SK-N-SH treated with all-trans-retinoic acid at 6 μM for 48 hours (cell line): ENCODE measurements around the gene TEKT5.

Experiments used
- ATAC-seq: fragments of 200-7000 bp; cut with Tn5 transposase; 3 replicates; pipeline ENCODE4 v1.9.1; 2020; ENCODE audit warnings: mild to moderate bottlenecking, moderate library complexity
- ARNTL ChIP-seq: fragments of 450-650 bp; formaldehyde crosslinking; IDR thresholded peaks from 2 replicates; pipeline ENCODE4 v1.5.0; 2020; ENCODE audit warnings: low read depth, mild to moderate bottlenecking, moderate library complexity, borderline replicate concordance
- BACH2 ChIP-seq: fragments of 250-450 bp; sonication (Bioruptor Pico); IDR thresholded peaks from 2 replicates; pipeline ENCODE4 v1.9.0; 2021; ENCODE audit warnings: mild to moderate bottlenecking, borderline replicate concordance
- ESRRG ChIP-seq: fragments of 250-450 bp; sonication (Bioruptor Pico); IDR thresholded peaks from 2 replicates; pipeline ENCODE4 v1.6.1; 2021; ENCODE audit warnings: mild to moderate bottlenecking
- OSR1 ChIP-seq: fragments of 250-450 bp; sonication (Bioruptor Pico); IDR thresholded peaks from 2 replicates; pipeline ENCODE4 v1.8.0; 2022; ENCODE audit warnings: moderate library complexity, mild to moderate bottlenecking, inconsistent platforms
- RARB ChIP-seq: fragments of 250-450 bp; sonication (Bioruptor Pico); IDR thresholded peaks from 2 replicates; pipeline ENCODE4 v1.8.0; 2021; ENCODE audit warnings: mild to moderate bottlenecking, moderate library complexity
- SNAI2 ChIP-seq: fragments of 250-450 bp; sonication (Bioruptor Pico); IDR thresholded peaks from 2 replicates; pipeline ENCODE4 v1.5.0; 2020; ENCODE audit warnings: mild to moderate bottlenecking, moderate library complexity
- TCF4 ChIP-seq: fragments of 250-450 bp; sonication (Bioruptor Pico); IDR thresholded peaks from 2 replicates; pipeline ENCODE4 v1.8.0; 2021; ENCODE audit warnings: mild to moderate bottlenecking, moderate library complexity, borderline replicate concordance
- TOX ChIP-seq: fragments of 250-450 bp; sonication (Bioruptor Pico); IDR thresholded peaks from 2 replicates; pipeline ENCODE4 v1.8.0; 2021; ENCODE audit warnings: mild to moderate bottlenecking, moderate library complexity, borderline replicate concordance
- ZC3H10 ChIP-seq: fragments of 250-450 bp; sonication (Bioruptor Pico); IDR thresholded peaks from 2 replicates; pipeline ENCODE4 v1.5.1; 2021; ENCODE audit warnings: mild to moderate bottlenecking, moderate library complexity
- ZFP3 ChIP-seq: fragments of 250-450 bp; sonication (Bioruptor Pico); IDR thresholded peaks from 2 replicates; pipeline ENCODE4 v1.5.0; 2020; ENCODE audit warnings: mild to moderate bottlenecking, moderate library complexity
- ZFP30 ChIP-seq: fragments of 450-650 bp; formaldehyde crosslinking; IDR thresholded peaks from 2 replicates; pipeline ENCODE4 v1.5.0; 2022; ENCODE audit warnings: mild to moderate bottlenecking, moderate library complexity
- ZNF565 ChIP-seq: fragments of 450-650 bp; formaldehyde crosslinking; conservative IDR thresholded peaks from 2 replicates; pipeline ENCODE4 v1.5.0; 2020; ENCODE audit warnings: low read depth, mild to moderate bottlenecking, moderate library complexity
- ZNF70 ChIP-seq: fragments of 450-650 bp; formaldehyde crosslinking; IDR thresholded peaks from 2 replicates; pipeline ENCODE4 v1.5.0; 2020; ENCODE audit warnings: mild to moderate bottlenecking, moderate library complexity
- ZNF8 ChIP-seq: fragments of 450-650 bp; formaldehyde crosslinking; IDR thresholded peaks from 2 replicates; pipeline ENCODE4 v1.5.0; 2020; ENCODE audit warnings: mild to moderate bottlenecking, moderate library complexity
- TF ChIP-seq, protein P1 (sequence below): fragments of 250-450 bp; sonication (Bioruptor Pico); IDR thresholded peaks from 2 replicates; pipeline ENCODE4 v1.5.1; 2020; ENCODE audit warnings: low read depth, mild to moderate bottlenecking, moderate library complexity
- TF ChIP-seq, protein P2 (sequence below): fragments of 250-450 bp; sonication (Bioruptor Pico); IDR thresholded peaks from 2 replicates; pipeline ENCODE4 v1.5.0; 2020; ENCODE audit warnings: mild to moderate bottlenecking, moderate library complexity
- TF ChIP-seq, protein P3 (sequence below): fragments of 250-450 bp; sonication (Bioruptor Pico); IDR thresholded peaks from 2 replicates; pipeline ENCODE4 v1.8.0; 2020; ENCODE audit warnings: mild to moderate bottlenecking, moderate library complexity, borderline replicate concordance
- TF ChIP-seq, protein P4 (sequence below): fragments of 250-450 bp; sonication (Bioruptor Pico); IDR thresholded peaks from 2 replicates; pipeline ENCODE4 v1.8.0; 2021; ENCODE audit warnings: low read depth, mild to moderate bottlenecking, moderate library complexity, borderline replicate concordance
- TF ChIP-seq, protein P5 (sequence below): fragments of 250-450 bp; sonication (Bioruptor Pico); IDR thresholded peaks from 2 replicates; pipeline ENCODE4 v1.5.1; 2021; ENCODE audit warnings: mild to moderate bottlenecking, moderate library complexity

Gene TEKT5

DNA sequence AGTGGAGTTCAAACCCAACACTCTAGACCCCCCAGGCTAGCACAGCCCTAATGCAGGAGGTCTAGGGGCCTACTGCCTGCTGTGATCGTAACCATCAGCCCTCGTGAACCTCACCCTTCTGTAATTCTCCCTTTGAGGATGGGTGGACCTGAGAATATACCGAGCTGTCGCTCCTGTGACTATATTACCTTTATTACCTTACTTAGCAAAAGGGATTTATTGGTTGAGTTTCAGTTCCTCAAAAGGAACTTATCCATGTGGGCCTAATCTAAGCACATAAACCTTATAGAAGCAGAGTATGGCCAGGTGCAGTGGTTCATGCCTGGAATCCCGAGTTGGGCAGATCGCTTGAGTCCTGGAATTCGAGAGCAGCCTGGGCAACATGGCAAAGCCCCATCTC is 95.1 kb downstream of the TEKT5 start (continued):
- TF ChIP-seq, protein P1, sequence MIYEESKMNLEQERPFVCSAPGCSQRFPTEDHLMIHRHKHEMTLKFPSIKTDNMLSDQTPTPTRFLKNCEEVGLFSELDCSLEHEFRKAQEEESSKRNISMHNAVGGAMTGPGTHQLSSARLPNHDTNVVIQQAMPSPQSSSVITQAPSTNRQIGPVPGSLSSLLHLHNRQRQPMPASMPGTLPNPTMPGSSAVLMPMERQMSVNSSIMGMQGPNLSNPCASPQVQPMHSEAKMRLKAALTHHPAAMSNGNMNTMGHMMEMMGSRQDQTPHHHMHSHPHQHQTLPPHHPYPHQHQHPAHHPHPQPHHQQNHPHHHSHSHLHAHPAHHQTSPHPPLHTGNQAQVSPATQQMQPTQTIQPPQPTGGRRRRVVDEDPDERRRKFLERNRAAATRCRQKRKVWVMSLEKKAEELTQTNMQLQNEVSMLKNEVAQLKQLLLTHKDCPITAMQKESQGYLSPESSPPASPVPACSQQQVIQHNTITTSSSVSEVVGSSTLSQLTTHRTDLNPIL (CRISPR knock-in tag): no peak
- TF ChIP-seq BACH2 (CRISPR knock-in tag) (no peak), ZNF565 (CRISPR knock-in tag) (no peak)

DNA sequence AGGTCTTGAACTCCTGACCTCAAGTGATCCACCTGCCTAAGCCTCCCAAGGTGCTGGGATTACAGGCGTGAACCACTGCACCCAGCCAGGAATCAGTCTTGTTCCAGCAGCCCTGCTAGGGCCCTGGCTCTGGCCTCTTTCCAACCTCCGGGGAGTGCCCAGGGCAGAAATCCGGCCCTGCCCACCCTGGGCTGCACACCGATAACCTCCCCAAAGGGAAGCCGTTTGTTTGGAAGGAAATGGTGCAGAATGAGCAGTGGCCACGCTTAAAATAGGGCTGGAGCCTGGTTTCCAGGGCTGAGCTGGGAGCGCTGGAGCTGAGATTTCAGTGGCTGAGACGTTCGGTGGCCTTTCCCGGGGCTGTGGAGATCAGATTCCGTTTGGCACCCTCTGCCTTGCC is 96.6 kb downstream of the TEKT5 start:
- TF ChIP-seq OSR1 (CRISPR knock-in tag): no peak
- TF ChIP-seq ZFP3 (CRISPR knock-in tag): no peak
- TF ChIP-seq TOX: no peak
- TF ChIP-seq ZNF565 (CRISPR knock-in tag): no peak
- TF ChIP-seq ZNF70 (CRISPR knock-in tag): no peak
- TF ChIP-seq, protein P2, sequence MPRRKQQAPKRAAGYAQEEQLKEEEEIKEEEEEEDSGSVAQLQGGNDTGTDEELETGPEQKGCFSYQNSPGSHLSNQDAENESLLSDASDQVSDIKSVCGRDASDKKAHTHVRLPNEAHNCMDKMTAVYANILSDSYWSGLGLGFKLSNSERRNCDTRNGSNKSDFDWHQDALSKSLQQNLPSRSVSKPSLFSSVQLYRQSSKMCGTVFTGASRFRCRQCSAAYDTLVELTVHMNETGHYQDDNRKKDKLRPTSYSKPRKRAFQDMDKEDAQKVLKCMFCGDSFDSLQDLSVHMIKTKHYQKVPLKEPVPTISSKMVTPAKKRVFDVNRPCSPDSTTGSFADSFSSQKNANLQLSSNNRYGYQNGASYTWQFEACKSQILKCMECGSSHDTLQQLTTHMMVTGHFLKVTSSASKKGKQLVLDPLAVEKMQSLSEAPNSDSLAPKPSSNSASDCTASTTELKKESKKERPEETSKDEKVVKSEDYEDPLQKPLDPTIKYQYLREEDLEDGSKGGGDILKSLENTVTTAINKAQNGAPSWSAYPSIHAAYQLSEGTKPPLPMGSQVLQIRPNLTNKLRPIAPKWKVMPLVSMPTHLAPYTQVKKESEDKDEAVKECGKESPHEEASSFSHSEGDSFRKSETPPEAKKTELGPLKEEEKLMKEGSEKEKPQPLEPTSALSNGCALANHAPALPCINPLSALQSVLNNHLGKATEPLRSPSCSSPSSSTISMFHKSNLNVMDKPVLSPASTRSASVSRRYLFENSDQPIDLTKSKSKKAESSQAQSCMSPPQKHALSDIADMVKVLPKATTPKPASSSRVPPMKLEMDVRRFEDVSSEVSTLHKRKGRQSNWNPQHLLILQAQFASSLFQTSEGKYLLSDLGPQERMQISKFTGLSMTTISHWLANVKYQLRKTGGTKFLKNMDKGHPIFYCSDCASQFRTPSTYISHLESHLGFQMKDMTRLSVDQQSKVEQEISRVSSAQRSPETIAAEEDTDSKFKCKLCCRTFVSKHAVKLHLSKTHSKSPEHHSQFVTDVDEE: no peak
- TF ChIP-seq, protein P3, sequence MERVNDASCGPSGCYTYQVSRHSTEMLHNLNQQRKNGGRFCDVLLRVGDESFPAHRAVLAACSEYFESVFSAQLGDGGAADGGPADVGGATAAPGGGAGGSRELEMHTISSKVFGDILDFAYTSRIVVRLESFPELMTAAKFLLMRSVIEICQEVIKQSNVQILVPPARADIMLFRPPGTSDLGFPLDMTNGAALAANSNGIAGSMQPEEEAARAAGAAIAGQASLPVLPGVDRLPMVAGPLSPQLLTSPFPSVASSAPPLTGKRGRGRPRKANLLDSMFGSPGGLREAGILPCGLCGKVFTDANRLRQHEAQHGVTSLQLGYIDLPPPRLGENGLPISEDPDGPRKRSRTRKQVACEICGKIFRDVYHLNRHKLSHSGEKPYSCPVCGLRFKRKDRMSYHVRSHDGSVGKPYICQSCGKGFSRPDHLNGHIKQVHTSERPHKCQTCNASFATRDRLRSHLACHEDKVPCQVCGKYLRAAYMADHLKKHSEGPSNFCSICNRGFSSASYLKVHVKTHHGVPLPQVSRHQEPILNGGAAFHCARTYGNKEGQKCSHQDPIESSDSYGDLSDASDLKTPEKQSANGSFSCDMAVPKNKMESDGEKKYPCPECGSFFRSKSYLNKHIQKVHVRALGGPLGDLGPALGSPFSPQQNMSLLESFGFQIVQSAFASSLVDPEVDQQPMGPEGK (CRISPR knock-in tag): no peak
- no peak for TF ChIP-seq TCF4 (CRISPR knock-in tag)
- TF ChIP-seq RARB: no peak
- no peak for TF ChIP-seq ZC3H10 (CRISPR knock-in tag)
- ATAC-seq: no peak

DNA sequence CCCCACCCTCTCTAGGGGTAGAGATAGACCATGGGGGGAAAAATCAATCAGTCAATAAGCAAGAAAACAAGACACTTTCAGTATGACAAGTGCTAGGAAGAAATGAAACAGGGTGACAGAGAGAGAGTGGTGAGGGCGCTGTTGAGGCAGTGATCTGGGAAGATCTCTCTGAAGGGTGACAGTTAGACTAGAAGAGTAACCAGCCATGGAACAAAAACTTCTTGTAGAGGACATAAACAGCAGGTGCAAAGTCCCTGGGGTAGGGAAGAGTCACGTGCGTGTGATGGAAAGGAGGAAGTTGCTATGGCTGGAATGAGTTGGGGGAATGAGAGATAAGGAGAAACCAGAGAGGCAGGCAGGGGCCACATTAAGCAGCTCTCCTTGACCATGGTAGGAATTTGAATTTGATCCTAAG is 97.5 kb downstream of the TEKT5 start:
- no peak for ATAC-seq
- no peak for TF ChIP-seq ESRRG (CRISPR knock-in tag)
- TF ChIP-seq, protein P4, sequence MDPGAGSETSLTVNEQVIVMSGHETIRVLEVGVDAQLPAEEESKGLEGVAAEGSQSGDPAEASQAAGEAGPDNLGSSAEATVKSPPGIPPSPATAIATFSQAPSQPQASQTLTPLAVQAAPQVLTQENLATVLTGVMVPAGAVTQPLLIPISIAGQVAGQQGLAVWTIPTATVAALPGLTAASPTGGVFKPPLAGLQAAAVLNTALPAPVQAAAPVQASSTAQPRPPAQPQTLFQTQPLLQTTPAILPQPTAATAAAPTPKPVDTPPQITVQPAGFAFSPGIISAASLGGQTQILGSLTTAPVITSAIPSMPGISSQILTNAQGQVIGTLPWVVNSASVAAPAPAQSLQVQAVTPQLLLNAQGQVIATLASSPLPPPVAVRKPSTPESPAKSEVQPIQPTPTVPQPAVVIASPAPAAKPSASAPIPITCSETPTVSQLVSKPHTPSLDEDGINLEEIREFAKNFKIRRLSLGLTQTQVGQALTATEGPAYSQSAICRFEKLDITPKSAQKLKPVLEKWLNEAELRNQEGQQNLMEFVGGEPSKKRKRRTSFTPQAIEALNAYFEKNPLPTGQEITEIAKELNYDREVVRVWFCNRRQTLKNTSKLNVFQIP (CRISPR knock-in tag): no peak
- TF ChIP-seq, protein P5, sequence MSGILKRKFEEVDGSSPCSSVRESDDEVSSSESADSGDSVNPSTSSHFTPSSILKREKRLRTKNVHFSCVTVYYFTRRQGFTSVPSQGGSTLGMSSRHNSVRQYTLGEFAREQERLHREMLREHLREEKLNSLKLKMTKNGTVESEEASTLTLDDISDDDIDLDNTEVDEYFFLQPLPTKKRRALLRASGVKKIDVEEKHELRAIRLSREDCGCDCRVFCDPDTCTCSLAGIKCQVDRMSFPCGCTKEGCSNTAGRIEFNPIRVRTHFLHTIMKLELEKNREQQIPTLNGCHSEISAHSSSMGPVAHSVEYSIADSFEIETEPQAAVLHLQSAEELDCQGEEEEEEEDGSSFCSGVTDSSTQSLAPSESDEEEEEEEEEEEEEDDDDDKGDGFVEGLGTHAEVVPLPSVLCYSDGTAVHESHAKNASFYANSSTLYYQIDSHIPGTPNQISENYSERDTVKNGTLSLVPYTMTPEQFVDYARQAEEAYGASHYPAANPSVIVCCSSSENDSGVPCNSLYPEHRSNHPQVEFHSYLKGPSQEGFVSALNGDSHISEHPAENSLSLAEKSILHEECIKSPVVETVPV (CRISPR knock-in tag): no peak
- TF ChIP-seq ZC3H10 (CRISPR knock-in tag): no peak
- TF ChIP-seq, protein P1 (CRISPR knock-in tag): no peak
- TF ChIP-seq ZFP30 (CRISPR knock-in tag): no peak
- no peak for TF ChIP-seq ZNF70 (CRISPR knock-in tag)
- TF ChIP-seq, protein P2: no peak
- TF ChIP-seq, protein P3 (CRISPR knock-in tag): no peak
- TF ChIP-seq TCF4 (CRISPR knock-in tag): no peak
- TF ChIP-seq SNAI2: no peak
- no peak for TF ChIP-seq ZFP3 (CRISPR knock-in tag)
- no peak for TF ChIP-seq ARNTL (CRISPR knock-in tag)
- TF ChIP-seq ZNF565 (CRISPR knock-in tag): no peak
- no peak for TF ChIP-seq ZNF8
- no peak for TF ChIP-seq TOX
- no peak for TF ChIP-seq OSR1 (CRISPR knock-in tag)
- TF ChIP-seq, all 23 proteins: peak for 0
